Body of pancreas (tissue), 4 donors: ENCODE measurements around the gene FRMD5. TPM values are rescaled to one million over a fixed set of nuclear protein-coding genes. Genes with fewer than 3 reads are reported as not detected.

Experiments
- ATAC-seq: fragments of 150-250 bp; one replicate; pipeline ENCODE4 v1.9.1; 2016
- DNase-seq, 4 donors: peaks; one replicate each; pipeline ENCODE4 v3.0.0-alpha.2; 2019
- H3K27ac ChIP-seq, 4 donors: fragments of 200-600 bp; sonication (generic); 1 replicate in 3 of 4; 2 replicates in 1 of 4; pipeline versions ENCODE4 v1.5.1 to v1.6.1; 2016 to 2019; ENCODE audit warnings: mild to moderate bottlenecking in 1 of 4, mixed read lengths in 1 of 4, moderate library complexity in 1 of 4
- H3K27me3 ChIP-seq, 2 donors: fragments of 200-600 bp; sonication (generic); one replicate each; pipeline ENCODE4 v1.6.0; 2016; ENCODE audit warnings: mild to moderate bottlenecking in 1 of 2
- H3K36me3 ChIP-seq, 2 donors: fragments of 200-600 bp; sonication (generic); replicated peaks in 1 of 2; 2 replicates each; pipeline ENCODE4 v1.5.1; 2016; ENCODE audit warnings: low read depth in 2 of 2; ENCODE audit not compliant: insufficient read depth in 1 of 2
- H3K4me1 ChIP-seq: fragments of 200-600 bp; sonication (generic); one replicate; pipeline ENCODE4 v1.6.0; 2016
- H3K4me3 ChIP-seq, 2 donors: fragments of 200-600 bp; sonication (generic); 1 replicate in 1 of 2; 2 replicates in 1 of 2; pipeline ENCODE4 v1.5.1; 2016 to 2019
- H3K9me3 ChIP-seq, 3 donors: fragments of 200-600 bp; sonication (generic); 1 replicate in 2 of 3; 2 replicates in 1 of 3; pipeline ENCODE4 v1.5.1; 2016
- POLR2A ChIP-seq, 3 donors: fragments of 450-650 bp; IDR thresholded peaks; one replicate each; pipeline ENCODE4 v1.6.1; 2016; ENCODE audit warnings: antibody characterized with exemption in 3 of 3, mild to moderate bottlenecking in 2 of 3
- WGBS, 2 donors: methylation state at CpG; one replicate each; pipeline ENCODE4 v1.1.5; 2017; 5-methylcytosine and 5-hydroxymethylcytosine counted together
- intact Hi-C: fragments of 100-400 bp; cut with DNase I; formaldehyde crosslinking; loops from one replicate; pipeline ENCODE4 v1.15.1; 2023
- total RNA-seq, 2 donors: library from RNA; depleted of rRNA; stranded (reverse); fragments of >200 nt; gene quantifications; one replicate each; pipeline ENCODE4 v1.1.0, GENCODE V29; 2016
- TF ChIP-seq, protein P1 (sequence below), 7 experiments: fragments of 450-650 bp in 4 of 7; fragments of 200-600 bp in 3 of 7; sonication (generic) in 3 of 7; IDR thresholded peaks; one replicate each; pipeline ENCODE4 v1.5.1; 2016 to 2019; ENCODE audit warnings: antibody characterized with exemption in 7 of 7

FRMD5 gene
- total RNA-seq, 2 donors from 2014 or later: 1.3 TPM; not detected in 1

- TF ChIP-seq POLR2A (IDR thresholded peaks at IDR 0.05): no peak
- TF ChIP-seq, protein P1, sequence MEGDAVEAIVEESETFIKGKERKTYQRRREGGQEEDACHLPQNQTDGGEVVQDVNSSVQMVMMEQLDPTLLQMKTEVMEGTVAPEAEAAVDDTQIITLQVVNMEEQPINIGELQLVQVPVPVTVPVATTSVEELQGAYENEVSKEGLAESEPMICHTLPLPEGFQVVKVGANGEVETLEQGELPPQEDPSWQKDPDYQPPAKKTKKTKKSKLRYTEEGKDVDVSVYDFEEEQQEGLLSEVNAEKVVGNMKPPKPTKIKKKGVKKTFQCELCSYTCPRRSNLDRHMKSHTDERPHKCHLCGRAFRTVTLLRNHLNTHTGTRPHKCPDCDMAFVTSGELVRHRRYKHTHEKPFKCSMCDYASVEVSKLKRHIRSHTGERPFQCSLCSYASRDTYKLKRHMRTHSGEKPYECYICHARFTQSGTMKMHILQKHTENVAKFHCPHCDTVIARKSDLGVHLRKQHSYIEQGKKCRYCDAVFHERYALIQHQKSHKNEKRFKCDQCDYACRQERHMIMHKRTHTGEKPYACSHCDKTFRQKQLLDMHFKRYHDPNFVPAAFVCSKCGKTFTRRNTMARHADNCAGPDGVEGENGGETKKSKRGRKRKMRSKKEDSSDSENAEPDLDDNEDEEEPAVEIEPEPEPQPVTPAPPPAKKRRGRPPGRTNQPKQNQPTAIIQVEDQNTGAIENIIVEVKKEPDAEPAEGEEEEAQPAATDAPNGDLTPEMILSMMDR (IDR thresholded peaks at IDR 0.05): no peak
- no peak overlapping the region for H3K27ac ChIP-seq
- intact Hi-C loops: no loop called here
- ATAC-seq (no peak), DNase-seq (no peak)
- WGBS, 2 donors: 52% methylated on average over 8 of the region's 8 CpGs; no CpG with 5 or more reads in 1 of the 2 donors
- H3K36me3 ChIP-seq: no peaks in the 10 kb centered on the region
- no peaks in the 10 kb centered on the region for H3K4me1 ChIP-seq
- peaks cover 0 to 4% of the 10 kb centered on the region in 2 donors for H3K27me3 ChIP-seq
- no peaks in the 10 kb centered on the region for H3K9me3 ChIP-seq
- no peak overlapping the region for H3K4me3 ChIP-seq
Measured at GRCh38 chr15:44038755-44039191, 156.3 kb downstream of the FRMD5 start.

GRCh38 chr15:44035781-44036699, 159.0 kb downstream of the FRMD5 start:
- DNase-seq (no peak), ATAC-seq (no peak)
- WGBS, 2 donors: 55 to 63% methylated on average over 7 of the region's 7 CpGs
- Histone ChIP-seq H3K4me1 (no peaks in the 10 kb centered on the region), H3K36me3 (no peaks in the 10 kb centered on the region), H3K27ac (no peak overlapping the region), H3K27me3 (peaks cover 0 to 4% of the 10 kb centered on the region in 2 donors), H3K4me3 (no peak overlapping the region), H3K9me3 (no peaks in the 10 kb centered on the region)
- intact Hi-C loops: no loop called here
- TF ChIP-seq, protein P1 (IDR thresholded peaks at IDR 0.05): no peak
- no peak for TF ChIP-seq POLR2A (IDR thresholded peaks at IDR 0.05)

DNA sequence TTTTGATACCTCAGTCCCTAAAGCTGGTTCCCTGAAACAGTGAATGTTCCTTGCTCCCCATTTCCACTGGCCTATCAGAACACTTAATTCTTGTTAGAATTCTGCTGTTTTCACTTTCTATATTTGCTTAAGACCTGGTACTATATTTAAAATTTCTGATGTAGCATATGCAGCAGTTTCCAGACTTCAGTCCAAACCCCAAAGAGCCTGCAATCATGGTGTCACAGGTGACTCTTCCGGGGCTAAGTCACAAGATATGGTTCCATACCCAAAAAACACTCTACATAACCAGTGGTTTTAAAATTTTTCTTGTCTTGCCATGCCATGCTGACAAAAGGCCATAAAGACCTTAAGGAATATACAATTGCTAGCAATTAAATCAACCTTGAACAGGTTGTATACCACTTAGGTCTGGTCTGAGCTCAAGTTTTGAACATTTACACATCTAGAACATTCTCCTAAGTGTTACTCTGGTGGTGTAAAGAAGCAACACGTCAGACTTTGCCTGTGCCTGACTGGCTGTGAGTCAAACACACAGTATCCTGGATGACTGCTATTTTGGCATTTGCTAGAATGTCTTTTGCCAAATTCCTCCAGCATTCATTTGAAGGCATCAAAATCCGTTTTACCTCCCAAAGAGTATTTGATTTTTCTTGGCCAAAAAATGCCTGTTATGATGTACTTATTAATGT, 160.0 kb downstream of the FRMD5 start:
- Histone ChIP-seq H3K27me3 (peaks cover 0 to 4% of the 10 kb centered on the region in 2 donors), H3K36me3 (no peaks in the 10 kb centered on the region), H3K27ac (no peak overlapping the region), H3K4me3 (no peak overlapping the region), H3K4me1 (no peaks in the 10 kb centered on the region), H3K9me3 (no peaks in the 10 kb centered on the region)
- TF ChIP-seq, protein P1 (IDR thresholded peaks at IDR 0.05): no peak
- no peak for TF ChIP-seq POLR2A (IDR thresholded peaks at IDR 0.05)
- 35 to 43% methylated on average over 3 of the region's 3 CpGs for WGBS, 2 donors
- no peak for ATAC-seq
- intact Hi-C loops: no loop called here
- DNase-seq: no peak

DNA sequence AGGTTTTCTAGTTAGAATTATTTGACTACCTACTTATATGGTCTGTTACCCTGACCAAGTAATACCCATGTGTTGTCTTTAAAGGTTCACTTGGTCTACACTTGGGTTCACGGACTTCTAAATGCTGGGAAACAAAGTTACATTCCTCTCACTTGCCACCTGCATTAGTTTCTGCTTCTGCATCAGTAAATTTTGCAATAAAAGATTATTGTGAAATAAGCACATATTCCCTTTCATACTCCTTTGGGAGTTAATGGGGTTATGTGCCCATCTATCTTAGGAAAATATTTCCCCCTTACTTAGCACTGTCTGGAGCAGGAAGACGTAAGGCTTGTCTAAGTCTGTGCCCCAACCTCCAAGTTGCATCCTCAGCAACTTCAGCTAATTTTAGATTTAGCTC, 160.7 kb downstream of the FRMD5 start:
- intact Hi-C loops: no loop called here
- Histone ChIP-seq H3K9me3 (no peaks in the 10 kb centered on the region), H3K27ac (no peak overlapping the region), H3K4me1 (no peaks in the 10 kb centered on the region), H3K36me3 (no peaks in the 10 kb centered on the region), H3K27me3 (peaks cover 0 to 4% of the 10 kb centered on the region in 2 donors), H3K4me3 (no peak overlapping the region)
- ATAC-seq (no peak), DNase-seq (no peak)
- 69 to 73% methylated on average over 2 of the region's 2 CpGs for WGBS, 2 donors
- TF ChIP-seq POLR2A (IDR thresholded peaks at IDR 0.05): no peak
- TF ChIP-seq, protein P1 (IDR thresholded peaks at IDR 0.05): no peak
